ENCODE data around the gene FBLN1. TPM values are rescaled to one million over a fixed set of nuclear protein-coding genes. Genes with fewer than 3 reads are reported as not detected.

Gene FBLN1
- total RNA-seq, 4 donors from 2014 or later = 33.7 to 546 (median 86.3) TPM

DNA sequence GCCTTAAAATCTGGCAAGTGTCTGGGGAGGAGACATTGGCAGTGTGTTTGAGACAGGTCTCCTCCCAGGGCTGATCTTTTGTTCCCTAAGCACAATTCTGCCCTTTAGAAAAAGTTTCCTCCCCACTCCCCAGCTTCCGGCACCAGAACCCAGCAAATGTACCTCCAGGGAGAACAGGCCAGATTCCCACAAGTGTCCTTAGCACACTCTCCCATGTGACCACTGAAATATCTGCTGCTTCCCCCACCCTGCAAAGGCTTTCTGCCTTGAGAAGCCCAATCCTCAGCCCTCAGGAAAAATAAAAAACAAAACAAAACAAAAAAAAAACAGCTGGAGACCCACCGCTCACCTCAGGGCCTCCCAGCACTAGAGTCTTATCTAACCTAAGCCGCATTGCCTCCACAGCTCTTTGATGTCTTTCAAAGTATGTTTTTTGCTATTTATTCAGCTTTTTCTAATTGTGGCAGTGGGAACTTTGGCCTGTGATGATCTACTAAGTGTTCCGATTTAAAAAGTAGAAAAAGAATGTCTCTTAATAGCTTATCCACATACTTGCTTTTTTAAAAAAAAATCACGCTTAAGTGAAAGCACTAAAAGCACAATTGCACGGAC is 29.0 kb upstream of the FBLN1 start:
- TF ChIP-seq CTCF (IDR thresholded peaks at IDR 0.05) (no peak), POLR2A (IDR thresholded peaks at IDR 0.05) (no peak)
- no peaks in the 10 kb centered on the region for H3K9me3 ChIP-seq
- no peaks in the 10 kb centered on the region for H3K27me3 ChIP-seq
- intact Hi-C loops (cut with DNase I) = no loop called here
- H3K4me1 ChIP-seq = peaks cover 11 to 52% (median 13%) of the 10 kb centered on the region in 3 donors
- no peak overlapping the region for H3K4me3 ChIP-seq
- peak overlapping the region in 1 of 4 donors; percentile 13 for H3K27ac ChIP-seq
- 75 to 83% methylated on average over 6 of the region's 6 CpGs for WGBS, 2 donors
- no peak for DNase-seq
- no peaks in the 10 kb centered on the region for H3K36me3 ChIP-seq

DNA sequence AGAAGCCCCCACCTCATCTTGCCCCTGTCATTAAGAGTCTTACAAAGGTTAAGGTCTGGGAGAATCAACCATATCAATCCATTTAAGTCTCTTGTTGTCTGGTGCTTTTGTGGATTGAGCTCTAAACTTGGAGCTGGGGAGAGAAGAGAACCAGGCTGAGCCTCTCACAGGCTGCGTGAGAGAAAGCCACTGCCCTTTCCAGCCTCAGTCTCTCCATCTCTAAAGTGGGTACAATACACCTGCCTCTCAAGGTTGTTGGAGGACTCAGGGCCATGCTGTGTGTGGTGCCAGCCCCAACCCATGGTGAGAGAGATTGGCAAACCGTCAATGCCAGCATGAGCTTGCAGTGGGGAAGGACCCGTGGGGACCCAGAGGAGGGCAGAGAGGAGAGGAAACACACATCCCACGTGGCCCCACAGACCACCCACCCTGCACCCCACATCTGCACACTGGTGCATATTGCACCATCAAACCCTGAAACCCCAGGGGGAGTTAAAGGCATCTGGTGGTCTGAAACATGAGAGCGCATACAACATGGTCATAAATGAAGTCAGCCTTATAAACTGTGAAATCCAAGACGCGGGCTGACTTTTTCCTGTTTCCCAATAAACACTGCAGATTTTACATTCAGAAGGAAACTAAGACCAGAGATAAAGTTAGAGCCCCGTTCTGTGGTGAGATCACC is 27.5 kb upstream of the FBLN1 start:
- intact Hi-C loops (cut with DNase I) = no loop called here
- 61 to 83% methylated on average over 5 of the region's 8 CpGs for WGBS, 2 donors
- Histone ChIP-seq H3K4me1 (peaks cover 3 to 37% (median 7%) of the 10 kb centered on the region in 3 donors), H3K27me3 (no peaks in the 10 kb centered on the region), H3K36me3 (no peaks in the 10 kb centered on the region), H3K4me3 (no peak overlapping the region), H3K9me3 (no peaks in the 10 kb centered on the region), H3K27ac (no peak overlapping the region)
- TF ChIP-seq CTCF (IDR thresholded peaks at IDR 0.05) = no peak
- no peak for TF ChIP-seq POLR2A (IDR thresholded peaks at IDR 0.05)
- no peak for DNase-seq

- Histone ChIP-seq H3K27me3 (no peaks in the 10 kb centered on the region), H3K4me1 (peaks cover 0 to 30% (median under 1%) of the 10 kb centered on the region in 3 donors), H3K9me3 (no peaks in the 10 kb centered on the region), H3K27ac (no peak overlapping the region), H3K36me3 (no peaks in the 10 kb centered on the region), H3K4me3 (no peak overlapping the region)
- 69 to 72% methylated on average over 8 to 11 of the region's 15 CpGs for WGBS, 2 donors
- intact Hi-C loops (cut with DNase I) = no loop called here
- no peak for DNase-seq
- TF ChIP-seq CTCF (IDR thresholded peaks at IDR 0.05) = no peak
- no peak for TF ChIP-seq POLR2A (IDR thresholded peaks at IDR 0.05)
Measured at GRCh38 chr22:45475851-45476514, 26.7 kb upstream of the FBLN1 start.

- Histone ChIP-seq H3K4me1 (peaks cover 0 to 21% (median 0%) of the 10 kb centered on the region in 3 donors), H3K4me3 (no peak overlapping the region)
- intact Hi-C loops (cut with DNase I) = no loop called here
Measured at GRCh38 chr22:45476814-45477213, 25.9 kb upstream of the FBLN1 start.

More at GRCh38 chr22:45476814-45477213, 25.9 kb upstream of the FBLN1 start:
- Histone ChIP-seq H3K27ac (no peak overlapping the region), H3K9me3 (no peaks in the 10 kb centered on the region), H3K36me3 (no peaks in the 10 kb centered on the region), H3K27me3 (no peaks in the 10 kb centered on the region)
- no peak for DNase-seq
- TF ChIP-seq CTCF (IDR thresholded peaks at IDR 0.05) (no peak), POLR2A (IDR thresholded peaks at IDR 0.05) (no peak)
- 73 to 76% methylated on average over 6 of the region's 6 CpGs for WGBS, 2 donors
